Measurements from ENCODE around the gene ZSWIM4. TPM values are rescaled to one million over a fixed set of nuclear protein-coding genes. Genes with fewer than 3 reads are reported as not detected.

ZSWIM4 gene
- total and polyA plus RNA-seq, 2 of the 4 experiments (the other 2 are of a cell fraction): 2.2 to 6.2 TPM

DNA sequence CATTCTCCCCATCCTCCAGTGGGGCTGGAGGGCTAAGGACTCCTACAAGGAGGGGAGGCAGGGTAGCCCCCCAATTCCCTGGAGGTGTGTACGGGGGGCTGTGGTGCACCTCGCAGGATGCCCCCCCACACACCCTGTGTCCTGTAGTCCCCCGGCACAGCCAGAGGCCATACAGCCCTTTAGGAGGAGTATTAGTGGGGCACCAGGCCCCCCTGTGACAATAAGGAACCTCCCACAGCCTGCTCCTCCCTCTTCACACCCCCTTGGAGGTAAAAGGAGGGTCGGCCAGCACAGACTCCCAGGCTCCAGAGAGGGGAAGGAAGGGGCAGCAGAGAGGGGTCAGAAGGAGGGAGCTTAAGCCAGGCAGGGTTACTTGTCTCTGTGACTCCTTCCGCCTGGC, 81.6 kb downstream of the ZSWIM4 start, which contains the start of gene NANOS3:
Gene NANOS3, plus strand, starts transcription at position 301 of the 400 bp plus-strand sequence. CDS start 115 bp downstream, outside the sequence.
- H2BK15ac ChIP-seq (ENCODE audit: low read depth, low read length): no peak within 1 kb of the TSS
- H3K27me3 ChIP-seq (ENCODE audit: control insufficient read depth, insufficient read depth, low read length): no peaks in the 10 kb centered on the region
- no peak within 1 kb of the TSS for H2AK9ac ChIP-seq (replicated peaks; ENCODE audit: low read depth, low read length, poor library complexity)
- H3K18ac ChIP-seq (ENCODE audit: low read depth, low read length): no peak within 1 kb of the TSS
- ATAC-seq (ENCODE audit: low read depth): no peak
- dilution Hi-C loops (cut with HindIII; ENCODE audit: low sequenced_read_pairs, unreplicated experiment) (no loop called here), in situ Hi-C loops (cut with MboI; ENCODE audit: low sequenced_read_pairs) (loop anchor here (25.0 kb wide), 1 partner anchor 460 kb away; no protein-coding TSS in a partner anchor), intact Hi-C loops (cut with micrococcal nuclease) (no loop called here)
- H3K9me1 ChIP-seq (ENCODE audit: insufficient read depth, low read length): peaks cover 9% of the 10 kb centered on the region; the same call in 1 of the 2 replicates
- no peak within 1 kb of the TSS for H2BK120ac ChIP-seq (ENCODE audit: low read depth, low read length)
- no peak within 1 kb of the TSS for H3K4me3 ChIP-seq (ENCODE audit: insufficient read depth, low read depth, low read length)
- DNase-seq: no peak
- ChIA-PET CTCF (no interaction called here), POLR2A (ENCODE audit: unreplicated experiment) (no interaction called here)
- no peak for TF ChIP-seq RFX5 (IDR thresholded peaks at IDR 0.05; ENCODE audit: low read depth, low read length)
- TF ChIP-seq SMC3 (IDR thresholded peaks at IDR 0.05; ENCODE audit: low read depth, low read length): no peak
- no peak for TF ChIP-seq MXI1 (IDR thresholded peaks at IDR 0.05; ENCODE audit: borderline replicate concordance, low read depth, low read length)
- TF ChIP-seq, protein P1, sequence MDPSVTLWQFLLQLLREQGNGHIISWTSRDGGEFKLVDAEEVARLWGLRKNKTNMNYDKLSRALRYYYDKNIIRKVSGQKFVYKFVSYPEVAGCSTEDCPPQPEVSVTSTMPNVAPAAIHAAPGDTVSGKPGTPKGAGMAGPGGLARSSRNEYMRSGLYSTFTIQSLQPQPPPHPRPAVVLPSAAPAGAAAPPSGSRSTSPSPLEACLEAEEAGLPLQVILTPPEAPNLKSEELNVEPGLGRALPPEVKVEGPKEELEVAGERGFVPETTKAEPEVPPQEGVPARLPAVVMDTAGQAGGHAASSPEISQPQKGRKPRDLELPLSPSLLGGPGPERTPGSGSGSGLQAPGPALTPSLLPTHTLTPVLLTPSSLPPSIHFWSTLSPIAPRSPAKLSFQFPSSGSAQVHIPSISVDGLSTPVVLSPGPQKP (IDR thresholded peaks at IDR 0.05; ENCODE audit: borderline replicate concordance, low read depth, low read length): no peak
- no peak for TF ChIP-seq RAD21 (IDR thresholded peaks at IDR 0.05; ENCODE audit: low read length)
- no peak for TF ChIP-seq NFE2L2 (IDR thresholded peaks at IDR 0.05; ENCODE audit: low read depth, low read length)
- no peak for TF ChIP-seq MAFK (IDR thresholded peaks at IDR 0.05; ENCODE audit: low read depth, low read length)
- no peak for TF ChIP-seq CEBPB (IDR thresholded peaks at IDR 0.05; ENCODE audit: low read depth, low read length)
- no peak for TF ChIP-seq BHLHE40 (IDR thresholded peaks at IDR 0.05; ENCODE audit: low read depth, low read length)
- no peak within 1 kb of the TSS for H4K8ac ChIP-seq (ENCODE audit: low read depth in 2 of 2, low read length in 2 of 2)
- H3K4me2 ChIP-seq (ENCODE audit: low read depth, low read length): no peak within 1 kb of the TSS
- H3K14ac ChIP-seq (replicated peaks; ENCODE audit: low read depth, low read length): no peak within 1 kb of the TSS
- no TSS peak for BruUV-seq (replicated peaks)
- H4K5ac ChIP-seq (ENCODE audit: low read depth, low read length): no peak within 1 kb of the TSS
- 29% methylated on average over 1 of the region's 5 CpGs; no CpG with 5 or more reads in 1 of the 2 experiments for WGBS, 2 experiments (ENCODE audit: extremely low coverage in 2 of 2, insufficient read length in 1 of 2)
- no peak within 1 kb of the TSS for H3K4ac ChIP-seq (ENCODE audit: low read depth, low read length)
- H2AFZ ChIP-seq (replicated peaks; ENCODE audit: low read length, poor library complexity): no peak within 1 kb of the TSS
- no peak within 1 kb of the TSS for H3K56ac ChIP-seq (ENCODE audit: extremely low read depth, insufficient read depth, low read length)
- H4K91ac ChIP-seq (ENCODE audit: insufficient read depth, low read depth, low read length): no peak within 1 kb of the TSS
- no peaks in the 10 kb centered on the region for H3K79me1 ChIP-seq (ENCODE audit: low read depth in 1 of 2, low read length in 2 of 2)
- no peak within 1 kb of the TSS for H3K9ac ChIP-seq (ENCODE audit: low read depth, low read length)
- H2BK20ac ChIP-seq (ENCODE audit: low read depth, low read length): no peak within 1 kb of the TSS
- no peak within 1 kb of the TSS for H3K23ac ChIP-seq (ENCODE audit: low read depth, low read length)
- H2BK5ac ChIP-seq (ENCODE audit: low read depth, low read length, poor library complexity, severe bottlenecking): no peak within 1 kb of the TSS
- H4K20me1 ChIP-seq (ENCODE audit: insufficient read depth, low read length): no peaks in the 10 kb centered on the region
- no peak within 1 kb of the TSS for H3K27ac ChIP-seq (ENCODE audit: insufficient read depth, low read length)
- no peaks in the 10 kb centered on the region for H3K36me3 ChIP-seq (ENCODE audit: control insufficient read depth, insufficient read depth, low read length)
- no peaks in the 10 kb centered on the region for H3K9me3 ChIP-seq (ENCODE audit: control insufficient read depth, insufficient read depth, low read length)
- H2AK5ac ChIP-seq (ENCODE audit: low read depth, low read length): no peak within 1 kb of the TSS
- H3K4me1 ChIP-seq (ENCODE audit: control insufficient read depth, insufficient read depth, low read length): peaks cover 16% of the 10 kb centered on the region
